ENCODE results near the gene SORBS1. TPM values are rescaled to one million over a fixed set of nuclear protein-coding genes. Genes with fewer than 3 reads are reported as not detected.

Gene SORBS1
- total and polyA plus RNA-seq, 2 donors (not counting 1 experiment from before 2014, with no cell fraction given): 0.21 to 1.5 TPM

DNA sequence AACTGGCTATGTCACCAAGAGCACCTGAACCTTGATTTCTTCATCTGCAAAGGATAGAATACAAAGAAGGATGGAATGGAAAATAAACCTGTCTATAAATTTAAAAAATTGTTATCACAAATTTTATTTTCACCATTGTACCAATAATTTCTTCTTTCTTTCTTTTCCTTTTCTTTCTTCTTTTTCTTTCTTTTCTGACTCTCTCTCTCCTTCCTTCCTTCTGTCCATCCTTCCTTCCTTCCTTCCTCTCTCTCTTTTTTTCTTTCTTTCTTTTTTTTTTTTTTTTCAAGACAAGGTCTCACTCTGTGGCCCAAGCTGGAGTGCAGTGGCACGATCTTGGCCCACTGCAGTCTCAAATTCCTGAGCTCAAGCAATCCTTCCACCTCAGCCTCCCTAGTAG lies 36.6 kb upstream of the SORBS1 start:
- POLR2A ChIA-PET: interaction anchor here (0.6 kb wide), 1 partner anchor 80 kb away, joined by 4 read pairs; no protein-coding TSS in a partner anchor
- ATAC-seq (ENCODE audit: low read depth) (no peak), DNase-seq (no peak)
- H3K9ac ChIP-seq (ENCODE audit: low read length): no peak overlapping the region
- H3K27ac Mint-ChIP-seq: no peak overlapping the region
- no peaks in the 10 kb centered on the region for H3K9me3 Mint-ChIP-seq (ENCODE audit: insufficient read depth)
- H3K4me1 ChIP-seq (ENCODE audit: control insufficient read depth in 2 of 2, insufficient read depth in 2 of 2, low read length in 2 of 2): no peaks in the 10 kb centered on the region
- H3K4me3 ChIP-seq (ENCODE audit: control extremely low read depth in 1 of 5, extremely low read depth in 1 of 5, insufficient read depth in 1 of 5, low read depth in 2 of 5, low read length in 4 of 5): no peak overlapping the region
- peaks cover 25% of the 10 kb centered on the region for H3K27me3 Mint-ChIP-seq
- H3K79me2 ChIP-seq (ENCODE audit: control insufficient read depth, insufficient read depth, low read length): no peaks in the 10 kb centered on the region
- no peak overlapping the region for H2AFZ ChIP-seq (ENCODE audit: insufficient read depth, low read depth, low read length, poor library complexity, severe bottlenecking)
- no peak overlapping the region for H3K27ac ChIP-seq (ENCODE audit: low read length in 2 of 2)
- H3K36me3 ChIP-seq (replicated peaks in 1 of 2; ENCODE audit: control extremely low read depth in 1 of 2, control insufficient read depth in 1 of 2, extremely low read depth in 1 of 2, insufficient read depth in 2 of 2, low read length in 1 of 2): no peaks in the 10 kb centered on the region
- peaks cover 1% of the 10 kb centered on the region for H3K4me1 Mint-ChIP-seq
- CTCF ChIA-PET: interaction anchor here (1.6 to 8.8 kb wide), 3 partner anchors 168 to 233 kb away, joined by 4 to 131 read pairs (median 5); no protein-coding TSS in a partner anchor
- no peaks in the 10 kb centered on the region for H3K9me3 ChIP-seq (ENCODE audit: control extremely low read depth in 1 of 3, control insufficient read depth in 2 of 3, insufficient read depth in 1 of 3, low read length in 2 of 3)
- no peaks in the 10 kb centered on the region for H4K20me1 ChIP-seq (ENCODE audit: control insufficient read depth, insufficient read depth, low read length, poor library complexity, severe bottlenecking)
- H3K4me2 ChIP-seq (replicated peaks; ENCODE audit: low read depth, low read length, poor library complexity, severe bottlenecking): no peak overlapping the region
- intact Hi-C loops (cut with micrococcal nuclease): no loop called here
- TF ChIP-seq, protein P1, sequence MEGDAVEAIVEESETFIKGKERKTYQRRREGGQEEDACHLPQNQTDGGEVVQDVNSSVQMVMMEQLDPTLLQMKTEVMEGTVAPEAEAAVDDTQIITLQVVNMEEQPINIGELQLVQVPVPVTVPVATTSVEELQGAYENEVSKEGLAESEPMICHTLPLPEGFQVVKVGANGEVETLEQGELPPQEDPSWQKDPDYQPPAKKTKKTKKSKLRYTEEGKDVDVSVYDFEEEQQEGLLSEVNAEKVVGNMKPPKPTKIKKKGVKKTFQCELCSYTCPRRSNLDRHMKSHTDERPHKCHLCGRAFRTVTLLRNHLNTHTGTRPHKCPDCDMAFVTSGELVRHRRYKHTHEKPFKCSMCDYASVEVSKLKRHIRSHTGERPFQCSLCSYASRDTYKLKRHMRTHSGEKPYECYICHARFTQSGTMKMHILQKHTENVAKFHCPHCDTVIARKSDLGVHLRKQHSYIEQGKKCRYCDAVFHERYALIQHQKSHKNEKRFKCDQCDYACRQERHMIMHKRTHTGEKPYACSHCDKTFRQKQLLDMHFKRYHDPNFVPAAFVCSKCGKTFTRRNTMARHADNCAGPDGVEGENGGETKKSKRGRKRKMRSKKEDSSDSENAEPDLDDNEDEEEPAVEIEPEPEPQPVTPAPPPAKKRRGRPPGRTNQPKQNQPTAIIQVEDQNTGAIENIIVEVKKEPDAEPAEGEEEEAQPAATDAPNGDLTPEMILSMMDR (IDR thresholded peaks at IDR 0.05): no peak
- TF ChIP-seq EZH2 (IDR thresholded peaks at IDR 0.05; ENCODE audit: borderline replicate concordance, insufficient read depth, low read depth, low read length, poor library complexity, severe bottlenecking): no peak
- WGBS (ENCODE audit: insufficient coverage): no CpG with 5 or more reads among the region's 1 CpG
- no peaks in the 10 kb centered on the region for H3K27me3 ChIP-seq (replicated peaks in 1 of 4; ENCODE audit: control extremely low read depth in 1 of 4, control insufficient read depth in 3 of 4, insufficient read depth in 4 of 4, low read length in 3 of 4)
- H3K4me3 Mint-ChIP-seq: no peak overlapping the region

DNA sequence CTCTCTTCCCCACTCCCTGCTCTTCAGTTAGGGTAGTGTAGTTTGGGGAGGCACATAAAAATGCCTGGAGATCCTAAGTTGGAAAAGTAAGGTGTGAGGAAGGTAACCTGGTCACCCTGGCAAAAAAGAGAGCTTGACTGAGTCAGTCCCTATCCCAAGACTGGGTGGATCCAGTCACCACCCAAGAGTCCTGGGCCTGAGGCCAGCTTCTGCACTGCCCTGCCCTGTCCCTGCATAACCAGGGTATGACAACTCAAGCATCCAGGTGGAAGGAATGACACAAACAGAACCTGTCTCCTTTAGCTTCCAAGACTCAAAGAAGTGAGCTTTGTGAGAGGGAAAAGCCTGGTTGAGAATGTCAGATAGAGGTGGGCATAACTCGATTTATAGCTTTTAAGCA lies 26.9 kb upstream of the SORBS1 start:
- Histone ChIP-seq H3K4me3 (ENCODE audit: control extremely low read depth in 1 of 5, extremely low read depth in 1 of 5, insufficient read depth in 1 of 5, low read depth in 2 of 5, low read length in 4 of 5) (no peak overlapping the region), H2AFZ (ENCODE audit: insufficient read depth, low read depth, low read length, poor library complexity, severe bottlenecking) (no peak overlapping the region), H3K27ac (ENCODE audit: low read length in 2 of 2) (no peak overlapping the region), H3K9ac (ENCODE audit: low read length) (no peak overlapping the region), H3K79me2 (ENCODE audit: control insufficient read depth, insufficient read depth, low read length) (no peaks in the 10 kb centered on the region), H3K4me2 (replicated peaks; ENCODE audit: low read depth, low read length, poor library complexity, severe bottlenecking) (no peak overlapping the region), H4K20me1 (ENCODE audit: control insufficient read depth, insufficient read depth, low read length, poor library complexity, severe bottlenecking) (no peaks in the 10 kb centered on the region), H3K4me1 (ENCODE audit: control insufficient read depth in 2 of 2, insufficient read depth in 2 of 2, low read length in 2 of 2) (no peaks in the 10 kb centered on the region), H3K9me3 (ENCODE audit: control extremely low read depth in 1 of 3, control insufficient read depth in 2 of 3, insufficient read depth in 1 of 3, low read length in 2 of 3) (no peaks in the 10 kb centered on the region), H3K36me3 (replicated peaks in 1 of 2; ENCODE audit: control extremely low read depth in 1 of 2, control insufficient read depth in 1 of 2, extremely low read depth in 1 of 2, insufficient read depth in 2 of 2, low read length in 1 of 2) (no peaks in the 10 kb centered on the region), H3K27me3 (replicated peaks in 1 of 4; ENCODE audit: control extremely low read depth in 1 of 4, control insufficient read depth in 3 of 4, insufficient read depth in 4 of 4, low read length in 3 of 4) (peaks cover 0 to 8% (median 0%) of the 10 kb centered on the region in 4 experiments)
- peaks cover 9% of the 10 kb centered on the region for H3K27me3 Mint-ChIP-seq
- CTCF ChIA-PET: interaction anchor here (1.3 kb wide), 1 partner anchor 12 kb away, joined by 3 read pairs; no protein-coding TSS in a partner anchor
- POLR2A ChIA-PET: no interaction called here
- H3K4me3 Mint-ChIP-seq: no peak overlapping the region
- intact Hi-C loops (cut with micrococcal nuclease): no loop called here
- H3K27ac Mint-ChIP-seq: no peak overlapping the region
- DNase-seq (no peak), ATAC-seq (ENCODE audit: low read depth) (no peak)
- TF ChIP-seq EZH2 (IDR thresholded peaks at IDR 0.05; ENCODE audit: borderline replicate concordance, insufficient read depth, low read depth, low read length, poor library complexity, severe bottlenecking): no peak
- TF ChIP-seq, protein P1 (IDR thresholded peaks at IDR 0.05): no peak
- WGBS (ENCODE audit: insufficient coverage): 86% methylated on average over 1 of the region's 1 CpG
- H3K9me3 Mint-ChIP-seq (ENCODE audit: insufficient read depth): no peaks in the 10 kb centered on the region
- H3K4me1 Mint-ChIP-seq: no peaks in the 10 kb centered on the region
